SU-DHL-6 (cell line): ENCODE data around the gene BIRC3.

Experiments
- H2AFZ ChIP-seq: fragments of 200-600 bp; sonication (generic); 2 replicates; pipeline ENCODE4 v1.6.1; 2014; ENCODE audit warnings: low read depth, mild to moderate bottlenecking, moderate library complexity, mixed read lengths, antibody characterized with exemption, low read length; ENCODE audit not compliant: severe bottlenecking
- H3F3A ChIP-seq: fragments of 200-600 bp; shearing (Covaris generic); 2 replicates; pipeline ENCODE4 v1.6.0; 2016; ENCODE audit warnings: antibody characterized with exemption, mild to moderate bottlenecking; ENCODE audit not compliant: insufficient read depth
- H3K27ac ChIP-seq: fragments of 200-600 bp; sonication (generic); 2 replicates; pipeline ENCODE4 v1.5.1; 2016; ENCODE audit warnings: low read depth, mild to moderate bottlenecking, low read length, moderate library complexity, mixed read lengths
- H3K27me3 ChIP-seq: fragments of 200-600 bp; sonication (generic), shearing (Covaris generic); 2 replicates; pipeline ENCODE4 v1.6.0; 2014; ENCODE audit warnings: mild to moderate bottlenecking, low read length
- H3K36me3 ChIP-seq: fragments of 200-600 bp; sonication (generic); 2 replicates; pipeline ENCODE4 v1.6.1; 2014; ENCODE audit warnings: mild to moderate bottlenecking, low read length, mixed read lengths
- H3K4me2 ChIP-seq: fragments of 300-600, 200-600 bp; shearing (Covaris generic), sonication (generic); 2 replicates; pipeline ENCODE4 v1.6.0; 2014; ENCODE audit warnings: low read length, low read depth, mild to moderate bottlenecking; ENCODE audit not compliant: poor library complexity, severe bottlenecking
- H3K4me3 ChIP-seq: fragments of 200-600 bp; sonication (generic); 2 replicates; pipeline ENCODE4 v1.5.1; 2014; ENCODE audit warnings: antibody characterized with exemption, low read length, mild to moderate bottlenecking, mixed read lengths; ENCODE audit not compliant: insufficient read depth, poor library complexity, severe bottlenecking
- H3K79me2 ChIP-seq: fragments of 200-600 bp; sonication (generic); 2 replicates; pipeline ENCODE4 v1.6.1; 2014; ENCODE audit warnings: mild to moderate bottlenecking, low read length, moderate library complexity; ENCODE audit not compliant: insufficient read depth
- H3K9ac ChIP-seq: fragments of 200-600 bp; sonication (generic); 2 replicates; pipeline ENCODE4 v1.7.0; 2014; ENCODE audit warnings: mild to moderate bottlenecking, low read length
- H3K9me2 ChIP-seq: fragments of 200-600 bp; sonication (generic); replicated peaks from 2 replicates; pipeline ENCODE4 v1.6.1; 2014; ENCODE audit warnings: low read length; ENCODE audit not compliant: insufficient read depth
- H3K9me3 ChIP-seq: fragments of 200-600 bp; sonication (generic); 2 replicates; pipeline ENCODE4 v1.6.1; 2014; ENCODE audit warnings: low read length, mixed read lengths; ENCODE audit not compliant: insufficient read depth
- H4K20me1 ChIP-seq: fragments of 200-600 bp; sonication (generic); 2 replicates; pipeline ENCODE4 v1.6.1; 2014; ENCODE audit warnings: low read depth, mild to moderate bottlenecking, antibody characterized with exemption, low read length, moderate library complexity, mixed read lengths
- EZH2phosphoT487 ChIP-seq: fragments of 200-600 bp; sonication (generic), shearing (Covaris generic); conservative IDR thresholded peaks from 2 replicates; pipeline ENCODE4 v1.6.1; 2018; ENCODE audit warnings: mild to moderate bottlenecking, antibody characterized with exemption, low read length, moderate library complexity, mixed read lengths
- TF ChIP-seq, protein P1 (sequence below): fragments of 200-600 bp; sonication (generic); IDR thresholded peaks from one replicate; pipeline ENCODE4 v1.5.1; 2017; ENCODE audit warnings: antibody characterized with exemption, mild to moderate bottlenecking, low read length, moderate library complexity; ENCODE audit not compliant: insufficient read depth, poor library complexity, severe bottlenecking

BIRC3 gene

GRCh38 chr11:102274628-102275027 lies 42.7 kb upstream of the BIRC3 start:
- no peaks in the 10 kb centered on the region for H3K27me3 ChIP-seq
- no peak overlapping the region for H2AFZ ChIP-seq
- no peak overlapping the region for H3K4me3 ChIP-seq
- TF ChIP-seq, protein P1, sequence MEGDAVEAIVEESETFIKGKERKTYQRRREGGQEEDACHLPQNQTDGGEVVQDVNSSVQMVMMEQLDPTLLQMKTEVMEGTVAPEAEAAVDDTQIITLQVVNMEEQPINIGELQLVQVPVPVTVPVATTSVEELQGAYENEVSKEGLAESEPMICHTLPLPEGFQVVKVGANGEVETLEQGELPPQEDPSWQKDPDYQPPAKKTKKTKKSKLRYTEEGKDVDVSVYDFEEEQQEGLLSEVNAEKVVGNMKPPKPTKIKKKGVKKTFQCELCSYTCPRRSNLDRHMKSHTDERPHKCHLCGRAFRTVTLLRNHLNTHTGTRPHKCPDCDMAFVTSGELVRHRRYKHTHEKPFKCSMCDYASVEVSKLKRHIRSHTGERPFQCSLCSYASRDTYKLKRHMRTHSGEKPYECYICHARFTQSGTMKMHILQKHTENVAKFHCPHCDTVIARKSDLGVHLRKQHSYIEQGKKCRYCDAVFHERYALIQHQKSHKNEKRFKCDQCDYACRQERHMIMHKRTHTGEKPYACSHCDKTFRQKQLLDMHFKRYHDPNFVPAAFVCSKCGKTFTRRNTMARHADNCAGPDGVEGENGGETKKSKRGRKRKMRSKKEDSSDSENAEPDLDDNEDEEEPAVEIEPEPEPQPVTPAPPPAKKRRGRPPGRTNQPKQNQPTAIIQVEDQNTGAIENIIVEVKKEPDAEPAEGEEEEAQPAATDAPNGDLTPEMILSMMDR, result no peak
- TF ChIP-seq EZH2phosphoT487, result no peak
- no peaks in the 10 kb centered on the region for H4K20me1 ChIP-seq
- H3K9me3 ChIP-seq, result no peaks in the 10 kb centered on the region
- H3F3A ChIP-seq, result no peaks in the 10 kb centered on the region
- no peaks in the 10 kb centered on the region for H3K36me3 ChIP-seq
- H3K9me2 ChIP-seq, result no peaks in the 10 kb centered on the region
- no peak overlapping the region for H3K9ac ChIP-seq
- no peak overlapping the region for H3K4me2 ChIP-seq
- H3K79me2 ChIP-seq, result no peaks in the 10 kb centered on the region
- H3K27ac ChIP-seq, result no peak overlapping the region

DNA sequence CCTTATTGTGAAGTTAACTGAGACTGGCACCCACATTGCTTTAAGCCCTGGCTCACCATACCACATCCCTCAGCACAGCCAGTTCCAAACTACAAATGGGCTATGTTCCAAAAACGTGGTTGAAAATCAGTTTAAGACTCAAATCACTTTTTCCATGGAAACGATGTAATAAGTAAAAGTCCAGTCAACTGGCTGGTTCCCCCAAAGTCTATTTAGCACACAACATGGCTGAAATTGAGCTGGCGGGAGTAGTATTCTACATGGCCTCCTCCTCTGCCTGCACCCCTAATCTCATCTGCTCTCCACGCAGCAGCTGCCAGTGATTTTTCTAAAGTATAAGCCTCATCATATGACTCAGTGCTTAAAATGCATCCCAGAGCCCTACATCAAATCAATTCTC lies 40.9 kb upstream of the BIRC3 start:
- no peak overlapping the region for H3K27ac ChIP-seq
- H3K9me3 ChIP-seq, result no peaks in the 10 kb centered on the region
- H2AFZ ChIP-seq, result no peak overlapping the region
- no peaks in the 10 kb centered on the region for H3K27me3 ChIP-seq
- H3K9ac ChIP-seq, result no peak overlapping the region
- no peaks in the 10 kb centered on the region for H3K79me2 ChIP-seq
- H3K9me2 ChIP-seq, result no peaks in the 10 kb centered on the region
- no peak overlapping the region for H3K4me2 ChIP-seq
- no peak overlapping the region for H3K4me3 ChIP-seq
- no peaks in the 10 kb centered on the region for H4K20me1 ChIP-seq
- H3F3A ChIP-seq, result no peaks in the 10 kb centered on the region
- TF ChIP-seq, protein P1, result no peak
- no peak for TF ChIP-seq EZH2phosphoT487
- H3K36me3 ChIP-seq, result no peaks in the 10 kb centered on the region

DNA sequence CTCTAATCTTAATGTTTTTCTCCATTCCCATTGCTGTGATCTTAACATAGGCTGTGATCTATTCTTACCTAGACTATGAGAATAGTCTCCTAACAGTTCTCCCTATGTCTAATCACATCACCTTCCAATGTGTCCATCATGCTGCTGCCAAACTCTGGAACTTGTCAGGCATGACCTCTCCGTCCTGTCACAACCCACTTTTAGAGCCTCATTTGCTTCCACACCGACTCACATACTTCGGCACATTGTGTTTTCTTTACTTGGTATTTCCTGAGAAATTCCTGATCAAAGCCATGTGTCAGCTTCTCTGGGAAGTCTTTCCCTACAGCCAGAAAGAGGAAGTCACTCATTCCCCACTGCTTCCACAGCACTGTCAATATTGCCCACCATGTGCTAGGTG lies 40.5 kb upstream of the BIRC3 start:
- H3K79me2 ChIP-seq, result no peaks in the 10 kb centered on the region
- H4K20me1 ChIP-seq, result no peaks in the 10 kb centered on the region
- TF ChIP-seq, protein P1, result no peak
- TF ChIP-seq EZH2phosphoT487, result no peak
- no peaks in the 10 kb centered on the region for H3K36me3 ChIP-seq
- H3K27ac ChIP-seq, result no peak overlapping the region
- no peaks in the 10 kb centered on the region for H3K27me3 ChIP-seq
- H2AFZ ChIP-seq, result no peak overlapping the region
- H3K9me2 ChIP-seq, result no peaks in the 10 kb centered on the region
- no peak overlapping the region for H3K4me2 ChIP-seq
- no peak overlapping the region for H3K4me3 ChIP-seq
- H3K9ac ChIP-seq, result no peak overlapping the region
- H3F3A ChIP-seq, result no peaks in the 10 kb centered on the region
- no peaks in the 10 kb centered on the region for H3K9me3 ChIP-seq

- no peak overlapping the region for H3K4me2 ChIP-seq
Measured at GRCh38 chr11:102279641-102280170, 37.6 kb upstream of the BIRC3 start.

More at GRCh38 chr11:102279641-102280170, 37.6 kb upstream of the BIRC3 start:
- H3K9me2 ChIP-seq, result no peaks in the 10 kb centered on the region
- no peak overlapping the region for H3K27ac ChIP-seq
- H3K9me3 ChIP-seq, result no peaks in the 10 kb centered on the region
- H3K36me3 ChIP-seq, result no peaks in the 10 kb centered on the region
- no peaks in the 10 kb centered on the region for H4K20me1 ChIP-seq
- TF ChIP-seq, protein P1, result no peak
- TF ChIP-seq EZH2phosphoT487, result no peak
- H3K79me2 ChIP-seq, result no peaks in the 10 kb centered on the region
- H3F3A ChIP-seq, result no peaks in the 10 kb centered on the region
- H3K9ac ChIP-seq, result no peak overlapping the region
- H2AFZ ChIP-seq, result no peak overlapping the region
- H3K27me3 ChIP-seq, result no peaks in the 10 kb centered on the region
- H3K4me3 ChIP-seq, result no peak overlapping the region
